Brain microvascular endothelial cell (primary cell): ENCODE results near the gene TCF7L1.
"Not testable (repeated sequence)": the region's sequence is repeated elsewhere in the genome, so short reads cannot be mapped to it uniquely, and the experiment has no call there.

Experiments
- DNase-seq: peaks from one replicate; pipeline ENCODE4 v3.0.0-alpha.2; 2020
- H3K27ac ChIP-seq: fragments of 250-450 bp; sonication (Bioruptor Pico); 2 replicates; pipeline ENCODE4 v1.5.1; 2020; ENCODE audit warnings: mild to moderate bottlenecking, moderate library complexity
- H3K27me3 ChIP-seq: fragments of 250-450 bp; sonication (Bioruptor Pico); replicated peaks from 2 replicates; pipeline ENCODE4 v1.5.1; 2020; ENCODE audit warnings: mild to moderate bottlenecking
- H3K36me3 ChIP-seq: fragments of 250-450 bp; sonication (Bioruptor Pico); replicated peaks from 2 replicates; pipeline ENCODE4 v1.5.1; 2020; ENCODE audit warnings: mild to moderate bottlenecking
- H3K4me3 ChIP-seq: 2 replicates; pipeline ENCODE4 v1.5.1; 2011; ENCODE audit warnings: low read depth, mild to moderate bottlenecking, control low read depth, low read length, moderate library complexity
- in situ Hi-C: cut with HindIII; loops from 2 replicates; pipeline ENCODE4 v1.10.0; 2017; ENCODE audit warnings: low sequenced_read_pairs, low pct_ligation_motif_present
- TF ChIP-seq, protein P1 (sequence below): IDR thresholded peaks from 2 replicates; pipeline ENCODE4 v1.5.1; 2011; ENCODE audit warnings: low read depth, mild to moderate bottlenecking, moderate library complexity, low read length, control low read depth, inconsistent platforms; ENCODE audit errors: missing control alignments

The TCF7L1 gene

GRCh38 chr2:85334928-85335327 is 201.7 kb downstream of the TCF7L1 start:
- in situ Hi-C loops, result no loop called here
- TF ChIP-seq, protein P1, sequence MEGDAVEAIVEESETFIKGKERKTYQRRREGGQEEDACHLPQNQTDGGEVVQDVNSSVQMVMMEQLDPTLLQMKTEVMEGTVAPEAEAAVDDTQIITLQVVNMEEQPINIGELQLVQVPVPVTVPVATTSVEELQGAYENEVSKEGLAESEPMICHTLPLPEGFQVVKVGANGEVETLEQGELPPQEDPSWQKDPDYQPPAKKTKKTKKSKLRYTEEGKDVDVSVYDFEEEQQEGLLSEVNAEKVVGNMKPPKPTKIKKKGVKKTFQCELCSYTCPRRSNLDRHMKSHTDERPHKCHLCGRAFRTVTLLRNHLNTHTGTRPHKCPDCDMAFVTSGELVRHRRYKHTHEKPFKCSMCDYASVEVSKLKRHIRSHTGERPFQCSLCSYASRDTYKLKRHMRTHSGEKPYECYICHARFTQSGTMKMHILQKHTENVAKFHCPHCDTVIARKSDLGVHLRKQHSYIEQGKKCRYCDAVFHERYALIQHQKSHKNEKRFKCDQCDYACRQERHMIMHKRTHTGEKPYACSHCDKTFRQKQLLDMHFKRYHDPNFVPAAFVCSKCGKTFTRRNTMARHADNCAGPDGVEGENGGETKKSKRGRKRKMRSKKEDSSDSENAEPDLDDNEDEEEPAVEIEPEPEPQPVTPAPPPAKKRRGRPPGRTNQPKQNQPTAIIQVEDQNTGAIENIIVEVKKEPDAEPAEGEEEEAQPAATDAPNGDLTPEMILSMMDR, result no peak
- H3K27me3 ChIP-seq, result no peaks in the 10 kb centered on the region

DNA sequence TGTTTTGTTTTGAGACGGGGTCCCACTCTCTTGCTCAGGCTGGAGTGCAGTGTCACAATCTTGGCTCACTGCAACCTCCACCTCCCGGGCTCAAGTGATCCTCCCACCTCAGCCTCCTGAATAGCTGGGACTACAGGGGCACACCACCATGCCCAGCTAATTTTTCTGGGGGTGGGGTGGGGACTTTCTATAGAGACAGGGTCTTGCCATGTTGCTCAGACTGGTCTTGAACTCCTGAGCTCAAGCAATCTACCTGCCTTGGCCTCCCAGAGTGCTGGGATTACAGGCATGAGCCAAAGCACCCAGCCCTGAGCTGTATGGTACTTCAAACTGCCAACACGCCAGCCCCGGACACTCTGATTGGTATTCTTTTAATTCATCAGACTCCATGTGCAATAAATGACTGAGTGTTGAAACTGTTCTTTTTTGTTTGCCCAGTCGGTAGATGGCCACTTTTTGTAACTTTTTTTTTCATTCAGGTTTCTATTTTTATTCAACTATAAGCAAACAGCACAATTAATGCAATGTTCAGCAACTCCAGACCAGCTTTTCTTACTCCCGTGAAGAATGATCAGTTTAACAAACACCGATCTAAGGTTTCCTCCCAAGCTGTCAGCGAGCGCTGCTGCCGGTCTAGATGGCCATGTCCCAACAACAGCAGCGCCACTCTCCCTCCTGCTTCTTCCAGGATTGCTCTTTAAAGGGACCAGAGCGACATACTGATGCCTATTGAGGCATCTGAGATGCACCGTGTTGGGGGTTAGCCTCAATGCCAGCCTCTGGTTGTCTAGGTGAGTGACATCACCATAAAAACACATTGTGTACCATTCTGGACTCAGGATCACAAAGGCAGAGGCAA is 207.1 kb downstream of the TCF7L1 start:
- H3K27ac ChIP-seq, result no peak overlapping the region
- H3K27me3 ChIP-seq, result no peaks in the 10 kb centered on the region
- TF ChIP-seq, protein P1, result no peak
- peaks cover 13% of the 10 kb centered on the region for H3K36me3 ChIP-seq
- no peak for DNase-seq
- in situ Hi-C loops, result no loop called here
- no peak overlapping the region for H3K4me3 ChIP-seq

More at GRCh38 chr2:85334928-85335327, 201.7 kb downstream of the TCF7L1 start:
- Histone ChIP-seq H3K36me3 (no peaks in the 10 kb centered on the region), H3K4me3 (no peak overlapping the region), H3K27ac (no peak overlapping the region)
- DNase-seq, result no peak

- in situ Hi-C loops, result no loop called here
- H3K4me3 ChIP-seq, result no peak overlapping the region
- no peaks in the 10 kb centered on the region for H3K27me3 ChIP-seq
- no peak for DNase-seq
- H3K36me3 ChIP-seq, result peaks cover 22% of the 10 kb centered on the region
- TF ChIP-seq, protein P1, result no peak
- H3K27ac ChIP-seq, result no peak overlapping the region
Observed at GRCh38 chr2:85341269-85342029, 208.3 kb downstream of the TCF7L1 start.

DNA sequence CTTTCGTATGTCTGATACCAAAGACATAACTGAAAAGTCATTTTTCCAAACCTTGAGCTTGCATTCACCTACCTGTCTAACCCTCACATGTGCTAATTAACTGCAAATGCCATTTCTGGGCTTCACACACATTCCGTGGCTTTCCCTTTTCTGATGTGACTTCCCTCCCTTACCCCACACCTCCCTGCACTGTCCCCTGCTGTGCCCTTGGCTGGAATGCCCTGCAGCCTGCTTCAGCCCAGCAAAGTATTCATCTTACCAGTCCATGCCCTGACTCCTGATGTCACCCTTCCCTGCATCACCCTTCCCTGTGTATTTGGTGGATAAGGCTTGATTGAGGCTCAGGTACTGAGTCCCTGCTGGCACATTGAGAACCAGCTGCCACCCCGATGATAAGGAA is 209.0 kb downstream of the TCF7L1 start:
- H3K36me3 ChIP-seq, result peaks cover 27% of the 10 kb centered on the region
- in situ Hi-C loops, result no loop called here
- no peak overlapping the region for H3K4me3 ChIP-seq
- no peak overlapping the region for H3K27ac ChIP-seq
- H3K27me3 ChIP-seq, result no peaks in the 10 kb centered on the region
- TF ChIP-seq, protein P1, result no peak
- DNase-seq, result no peak

GRCh38 chr2:85343207-85343895 is 210.2 kb downstream of the TCF7L1 start:
- in situ Hi-C loops, DNase-seq, H3K27me3 ChIP-seq, H3K4me3 ChIP-seq, H3K27ac ChIP-seq: not testable (repeated sequence)
- peaks cover 37% of the 10 kb centered on the region for H3K36me3 ChIP-seq

GRCh38 chr2:85344356-85344954 is 211.3 kb downstream of the TCF7L1 start:
- no peak overlapping the region for H3K27ac ChIP-seq
- TF ChIP-seq, protein P1, result no peak
- no peaks in the 10 kb centered on the region for H3K27me3 ChIP-seq
- peaks cover 42% of the 10 kb centered on the region for H3K36me3 ChIP-seq
- in situ Hi-C loops, result no loop called here
- DNase-seq, result no peak
- no peak overlapping the region for H3K4me3 ChIP-seq
